ENCODE data around the gene TFAP2B.

Gene TFAP2B

GRCh38 chr6:50849796-50850180 lies 31.1 kb downstream of the TFAP2B start:
- no peak for DNase-seq

GRCh38 chr6:50850223-50851048 lies 31.8 kb downstream of the TFAP2B start:
- no peak for DNase-seq

DNA sequence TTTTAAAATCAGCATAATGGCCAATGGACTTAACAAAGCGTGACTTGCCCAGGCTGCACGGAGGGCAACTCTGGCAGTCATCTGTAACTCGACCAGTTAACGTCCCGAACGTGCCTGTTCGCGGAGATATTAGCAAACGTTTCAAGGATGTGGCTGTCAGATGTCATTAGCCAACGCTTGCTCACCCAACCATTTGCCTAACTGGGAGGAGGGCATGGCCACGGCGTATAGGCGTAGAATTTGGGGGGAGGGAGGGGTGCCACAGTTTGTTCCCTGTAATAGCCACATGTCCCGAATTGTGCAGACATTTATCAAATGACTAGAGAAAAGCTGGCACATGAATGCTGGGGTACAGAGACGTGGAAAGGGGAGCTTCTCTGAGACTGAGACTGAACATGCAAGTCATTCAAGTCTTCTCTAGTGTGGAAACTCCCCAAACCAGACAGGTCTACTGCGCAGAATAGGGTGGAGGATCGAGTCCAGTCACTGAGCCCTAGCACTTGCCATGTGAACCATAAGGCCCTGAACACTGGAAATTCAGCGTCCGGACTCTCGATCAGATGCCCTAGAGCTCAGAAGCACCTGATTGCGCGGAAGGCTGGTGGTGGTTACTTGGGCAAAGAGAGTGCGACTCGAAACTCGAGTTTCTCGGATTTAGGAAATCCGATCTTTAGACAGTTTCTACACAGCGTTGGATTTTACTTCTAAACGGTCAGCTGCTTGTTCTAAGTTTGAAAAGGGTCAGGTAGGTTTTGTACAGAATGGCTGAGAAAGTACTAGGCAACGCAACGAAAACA lies 32.6 kb downstream of the TFAP2B start:
- no peak for DNase-seq

DNA sequence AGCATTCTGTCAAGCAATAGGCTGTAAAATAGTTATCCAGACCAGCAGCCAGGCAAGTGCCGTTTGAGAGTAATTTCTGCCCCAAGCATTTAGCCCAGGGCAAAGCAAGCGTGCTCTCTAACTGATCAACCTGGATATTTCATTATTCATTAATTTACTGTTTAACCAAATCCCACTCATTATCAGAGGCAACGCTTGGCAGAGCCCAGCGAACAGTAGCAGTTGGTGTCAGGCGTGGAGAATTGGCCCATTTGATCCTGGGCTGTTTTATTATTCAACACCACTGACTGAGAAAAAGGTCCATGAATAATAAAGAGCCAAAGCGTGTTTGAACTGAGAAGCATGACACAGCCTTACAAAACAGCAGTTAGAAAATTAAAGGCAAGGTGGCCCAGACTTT lies 35.3 kb downstream of the TFAP2B start:
- DNase-seq = no peak

DNA sequence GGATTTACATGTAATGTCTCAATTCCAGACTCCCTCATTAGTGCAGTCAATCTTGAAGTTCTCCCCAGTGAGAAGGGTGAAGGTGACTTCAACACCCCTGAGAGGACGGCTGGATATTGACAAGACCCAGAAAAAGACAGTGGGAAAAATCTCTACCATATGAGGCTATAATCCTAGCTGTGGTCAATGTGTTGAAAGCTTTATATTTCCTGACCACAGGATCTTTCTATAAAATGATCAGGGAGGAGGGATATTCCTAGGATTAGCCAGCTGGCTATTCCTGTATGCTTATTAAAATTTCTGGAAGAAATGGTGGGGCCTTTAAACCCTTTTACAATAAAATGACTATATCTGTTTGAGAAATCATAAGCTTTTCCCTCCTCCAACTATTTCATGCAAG lies 43.0 kb downstream of the TFAP2B start:
- no peak for DNase-seq

DNA sequence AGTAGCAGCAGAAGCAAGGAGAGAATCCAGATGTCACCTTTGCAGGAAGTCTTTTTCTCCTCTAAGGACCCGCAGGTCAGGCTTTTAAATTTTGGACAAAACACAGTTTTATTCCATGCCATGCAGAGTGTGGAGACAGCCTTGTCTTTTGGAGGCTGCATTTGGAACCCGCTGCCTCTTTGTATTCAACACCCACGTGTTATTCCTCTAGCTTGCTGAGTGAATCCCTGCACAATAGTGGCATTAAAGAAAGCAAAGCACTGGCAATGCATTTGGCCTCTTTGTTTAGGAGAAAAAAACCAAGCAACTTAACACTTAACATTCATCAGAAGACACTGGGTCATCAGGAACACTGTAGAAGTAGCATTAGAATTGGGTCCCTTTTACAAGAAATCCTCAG lies 43.5 kb downstream of the TFAP2B start:
- no peak for DNase-seq

DNA sequence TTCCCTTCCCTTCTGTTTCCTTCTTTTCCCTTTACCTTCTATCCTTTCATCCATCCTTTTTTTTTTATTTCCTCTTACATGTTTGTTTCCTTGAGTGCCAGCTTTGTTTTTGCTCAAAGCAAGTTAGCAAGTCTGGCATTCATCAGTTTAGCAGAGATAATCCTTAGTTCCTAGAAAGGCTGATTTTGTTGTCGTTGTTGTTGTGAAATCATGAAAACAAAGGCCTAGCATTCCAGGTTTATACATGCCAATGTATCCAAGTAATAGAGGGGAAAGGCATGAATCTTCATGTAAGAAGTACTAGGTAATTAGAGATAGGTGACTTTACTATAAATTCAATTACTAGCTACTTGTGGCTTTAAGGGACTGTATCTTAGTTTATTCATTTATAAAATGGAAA lies 45.9 kb downstream of the TFAP2B start:
- no peak for DNase-seq

GRCh38 chr6:50868466-50868865 lies 49.8 kb downstream of the TFAP2B start:
- no peak for DNase-seq

GRCh38 chr6:50873167-50873566 lies 54.5 kb downstream of the TFAP2B start:
- DNase-seq = no peak

- no peak for DNase-seq
Observed at GRCh38 chr6:50884364-50884763, 65.7 kb downstream of the TFAP2B start.

DNA sequence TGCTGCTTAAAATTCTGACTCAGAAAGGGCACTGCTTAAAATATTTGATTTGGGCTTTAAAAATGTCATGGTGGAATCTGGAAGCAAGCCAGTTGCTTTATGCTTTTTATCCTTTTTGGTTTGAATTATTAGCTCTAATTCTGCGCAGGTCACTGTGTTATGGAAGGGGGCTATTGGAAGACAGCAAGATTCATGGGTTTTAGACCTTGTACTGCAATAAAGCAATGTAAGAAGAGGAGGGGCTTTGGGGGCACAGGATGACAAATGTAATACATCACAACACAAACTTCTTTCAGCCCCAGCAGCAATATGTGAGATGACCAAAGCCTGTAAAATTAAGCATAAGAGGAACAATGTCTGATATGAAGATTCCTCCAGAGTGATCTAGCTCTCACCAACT lies 68.4 kb downstream of the TFAP2B start:
- no peak for DNase-seq

DNA sequence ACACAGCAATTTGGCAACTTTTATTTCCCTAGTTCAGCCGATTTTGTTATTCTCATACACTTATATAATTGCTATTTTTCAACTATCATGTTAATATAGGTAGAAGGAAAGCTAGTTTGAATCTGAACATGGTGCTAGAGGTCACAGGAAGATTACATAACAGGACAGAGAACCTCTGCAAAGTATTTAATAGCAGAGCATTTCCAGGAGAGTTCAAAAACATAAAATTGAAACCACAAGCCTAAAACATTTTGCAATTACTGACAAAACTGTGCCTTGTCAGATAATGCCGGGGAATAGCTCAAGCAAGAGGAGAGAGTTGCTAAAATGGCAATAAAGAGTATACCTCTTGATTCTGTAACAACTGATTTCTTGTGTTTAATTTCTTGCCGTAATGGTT lies 70.8 kb downstream of the TFAP2B start:
- DNase-seq = no peak

- no peak for DNase-seq
Observed at GRCh38 chr6:50889935-50890334, 71.3 kb downstream of the TFAP2B start.

DNA sequence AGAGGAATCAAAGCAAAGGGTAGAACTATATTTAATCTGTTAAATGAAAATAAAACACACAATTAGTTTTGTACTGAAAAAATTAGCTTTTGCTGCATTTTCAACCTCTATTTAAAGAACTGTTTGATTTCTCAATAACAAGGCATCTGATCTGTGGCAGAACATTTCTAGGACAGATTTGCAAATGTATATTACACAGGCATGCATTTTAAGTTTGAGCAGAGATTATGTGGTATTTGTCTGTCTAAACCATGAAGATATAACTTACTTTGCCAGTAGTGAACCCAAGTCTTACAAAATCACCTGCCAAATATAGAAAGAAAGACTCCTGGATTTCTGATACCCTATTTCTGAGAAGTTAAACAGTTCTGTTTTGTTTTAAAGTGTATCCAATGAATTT lies 71.9 kb downstream of the TFAP2B start:
- DNase-seq = no peak

- DNase-seq = no peak
Observed at GRCh38 chr6:50891290-50891689, 72.6 kb downstream of the TFAP2B start.
